Panc1 (cell line): ENCODE measurements around the gene SMC3. TPM values are rescaled to one million over a fixed set of nuclear protein-coding genes. Genes with fewer than 3 reads are reported as not detected.

Source experiments
- ATAC-seq: fragments of 200-7000 bp; cut with Tn5 transposase; 2 replicates; pipeline ENCODE4 v1.9.1; 2020; ENCODE audit warnings: mild to moderate bottlenecking, moderate library complexity
- BruUV-seq: library from RNA; stranded (reverse); fragments of 400-500 nt; replicated peaks from 2 replicates; lab custom pipeline; 2021; lab: Mats Ljungman, UMichigan
- CTCF ChIA-PET: fragments of 300-600 bp; sonication (Branson Sonifier 250); formaldehyde crosslinking; loops from one replicate; lab custom pipeline; 2022; ENCODE audit warnings: antibody characterized with exemption; lab: Charles Lee
- POLR2A ChIA-PET: fragments of 300-600 bp; sonication (Branson Sonifier 250); formaldehyde crosslinking; loops from one replicate; lab custom pipeline; 2022; ENCODE audit warnings: antibody characterized with exemption; lab: Charles Lee
- DNase-seq: peaks from one replicate; pipeline ENCODE4 v3.0.0-alpha.2; 2010; ENCODE audit warnings: low read depth, low spot score
- H3K27ac ChIP-seq: 2 replicates; pipeline ENCODE4 v1.5.1; 2011; ENCODE audit warnings: mild to moderate bottlenecking, low read length, inconsistent platforms
- H3K27me3 ChIP-seq: fragments of 200-500 bp; sonication (Bioruptor generic); 2 replicates; pipeline ENCODE4 v1.6.0; 2014; ENCODE audit warnings: low read length, inconsistent platforms; ENCODE audit not compliant: control insufficient read depth, insufficient read depth
- H3K36me3 ChIP-seq: fragments of 200-500 bp; sonication (Bioruptor generic); 2 replicates; pipeline ENCODE4 v1.5.1; 2014; ENCODE audit warnings: inconsistent platforms, mild to moderate bottlenecking, low read length, moderate library complexity; ENCODE audit not compliant: control insufficient read depth, insufficient read depth
- H3K4me1 ChIP-seq: 2 replicates; pipeline ENCODE4 v1.5.1; 2011; ENCODE audit warnings: inconsistent platforms, mild to moderate bottlenecking, low read length, moderate library complexity; ENCODE audit not compliant: control insufficient read depth, insufficient read depth
- H3K4me3 ChIP-seq, 2 experiments: 2 replicates each; pipeline ENCODE4 v1.5.1; 2011 to 2012; ENCODE audit warnings: low read depth in 2 of 2, low read length in 2 of 2, mild to moderate bottlenecking in 2 of 2, inconsistent platforms in 1 of 2, moderate library complexity in 1 of 2
- H3K9me3 ChIP-seq: fragments of 200-500 bp; sonication (Bioruptor generic); 2 replicates; pipeline ENCODE4 v1.5.1; 2014; ENCODE audit warnings: low read depth, mild to moderate bottlenecking, inconsistent platforms, low read length, moderate library complexity; ENCODE audit not compliant: control insufficient read depth, insufficient read depth
- CTCF ChIP-seq: fragments of 450-650 bp; IDR thresholded peaks from 2 replicates; pipeline ENCODE4 v1.5.1; 2017; ENCODE audit warnings: mild to moderate bottlenecking
- POLR2AphosphoS5 ChIP-seq: IDR thresholded peaks from 2 replicates; pipeline ENCODE4 v1.6.1; 2012; ENCODE audit warnings: mild to moderate bottlenecking, low read depth, low read length, moderate library complexity
- SIN3A ChIP-seq: IDR thresholded peaks from 2 replicates; pipeline ENCODE4 v1.6.1; 2012; ENCODE audit warnings: low read depth, mild to moderate bottlenecking, low read length, moderate library complexity, borderline replicate concordance; ENCODE audit not compliant: insufficient read depth
- TCF7L2 ChIP-seq: IDR thresholded peaks from 2 replicates; pipeline ENCODE4 v1.6.1; 2011; ENCODE audit warnings: mild to moderate bottlenecking, low read depth, low read length, inconsistent platforms
- in situ Hi-C: cut with HindIII; loops from 2 replicates; pipeline ENCODE4 v1.10.0; 2016; ENCODE audit warnings: low sequenced_read_pairs, low pct_unique_long_range_greater_than_20kb
- intact Hi-C: fragments of 100-400 bp; cut with micrococcal nuclease; formaldehyde crosslinking; loops from one replicate; pipeline ENCODE4 v1.10.0; 2022; ENCODE audit not compliant: unreplicated experiment
- total RNA-seq: library from RNA; stranded (reverse); gene quantifications from one replicate; pipeline ENCODE4 v1.2.1, GENCODE V29; 2021; ENCODE audit not compliant: unreplicated experiment
- TF ChIP-seq, protein P1 (sequence below), 2 experiments: IDR thresholded peaks; 2 replicates each; pipeline ENCODE4 v1.6.1; 2011 to 2012; ENCODE audit warnings: low read depth in 2 of 2, control low read depth in 1 of 2, low read length in 1 of 2, mild to moderate bottlenecking in 1 of 2, moderate library complexity in 1 of 2; ENCODE audit not compliant: insufficient read depth in 1 of 2

SMC3 gene
- total RNA-seq, 1 experiment from 2014 or later: 71.2 TPM

- POLR2A ChIA-PET: no interaction called here
- no peak overlapping the region for H3K4me3 ChIP-seq
- BruUV-seq: no TSS peak
- no peaks in the 10 kb centered on the region; the same call in 1 of the 2 replicates for H3K4me1 ChIP-seq
- DNase-seq (no peak), ATAC-seq (peak; percentile 84)
- CTCF ChIA-PET: interaction anchor here (0.6 kb wide), 1 partner anchor 35 kb away, joined by 9 read pairs; no protein-coding TSS in a partner anchor
- no peak overlapping the region for H3K27ac ChIP-seq
- H3K36me3 ChIP-seq: no peaks in the 10 kb centered on the region
- TF ChIP-seq POLR2AphosphoS5 (no peak), CTCF (no peak), TCF7L2 (no peak), SIN3A (no peak)
- TF ChIP-seq, protein P1, sequence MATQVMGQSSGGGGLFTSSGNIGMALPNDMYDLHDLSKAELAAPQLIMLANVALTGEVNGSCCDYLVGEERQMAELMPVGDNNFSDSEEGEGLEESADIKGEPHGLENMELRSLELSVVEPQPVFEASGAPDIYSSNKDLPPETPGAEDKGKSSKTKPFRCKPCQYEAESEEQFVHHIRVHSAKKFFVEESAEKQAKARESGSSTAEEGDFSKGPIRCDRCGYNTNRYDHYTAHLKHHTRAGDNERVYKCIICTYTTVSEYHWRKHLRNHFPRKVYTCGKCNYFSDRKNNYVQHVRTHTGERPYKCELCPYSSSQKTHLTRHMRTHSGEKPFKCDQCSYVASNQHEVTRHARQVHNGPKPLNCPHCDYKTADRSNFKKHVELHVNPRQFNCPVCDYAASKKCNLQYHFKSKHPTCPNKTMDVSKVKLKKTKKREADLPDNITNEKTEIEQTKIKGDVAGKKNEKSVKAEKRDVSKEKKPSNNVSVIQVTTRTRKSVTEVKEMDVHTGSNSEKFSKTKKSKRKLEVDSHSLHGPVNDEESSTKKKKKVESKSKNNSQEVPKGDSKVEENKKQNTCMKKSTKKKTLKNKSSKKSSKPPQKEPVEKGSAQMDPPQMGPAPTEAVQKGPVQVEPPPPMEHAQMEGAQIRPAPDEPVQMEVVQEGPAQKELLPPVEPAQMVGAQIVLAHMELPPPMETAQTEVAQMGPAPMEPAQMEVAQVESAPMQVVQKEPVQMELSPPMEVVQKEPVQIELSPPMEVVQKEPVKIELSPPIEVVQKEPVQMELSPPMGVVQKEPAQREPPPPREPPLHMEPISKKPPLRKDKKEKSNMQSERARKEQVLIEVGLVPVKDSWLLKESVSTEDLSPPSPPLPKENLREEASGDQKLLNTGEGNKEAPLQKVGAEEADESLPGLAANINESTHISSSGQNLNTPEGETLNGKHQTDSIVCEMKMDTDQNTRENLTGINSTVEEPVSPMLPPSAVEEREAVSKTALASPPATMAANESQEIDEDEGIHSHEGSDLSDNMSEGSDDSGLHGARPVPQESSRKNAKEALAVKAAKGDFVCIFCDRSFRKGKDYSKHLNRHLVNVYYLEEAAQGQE (IDR thresholded peaks at IDR 0.05; ENCODE audit: insufficient read depth in 1 of 2, low read depth in 2 of 2, low read length in 1 of 2): no peak
- intact Hi-C loops: no loop called here
- in situ Hi-C loops: no loop called here
- no peaks in the 10 kb centered on the region for H3K9me3 ChIP-seq
- H3K27me3 ChIP-seq: peaks cover 27% of the 10 kb centered on the region
Observed at GRCh38 chr10:110651044-110651958, 83.8 kb downstream of the SMC3 start.

DNA sequence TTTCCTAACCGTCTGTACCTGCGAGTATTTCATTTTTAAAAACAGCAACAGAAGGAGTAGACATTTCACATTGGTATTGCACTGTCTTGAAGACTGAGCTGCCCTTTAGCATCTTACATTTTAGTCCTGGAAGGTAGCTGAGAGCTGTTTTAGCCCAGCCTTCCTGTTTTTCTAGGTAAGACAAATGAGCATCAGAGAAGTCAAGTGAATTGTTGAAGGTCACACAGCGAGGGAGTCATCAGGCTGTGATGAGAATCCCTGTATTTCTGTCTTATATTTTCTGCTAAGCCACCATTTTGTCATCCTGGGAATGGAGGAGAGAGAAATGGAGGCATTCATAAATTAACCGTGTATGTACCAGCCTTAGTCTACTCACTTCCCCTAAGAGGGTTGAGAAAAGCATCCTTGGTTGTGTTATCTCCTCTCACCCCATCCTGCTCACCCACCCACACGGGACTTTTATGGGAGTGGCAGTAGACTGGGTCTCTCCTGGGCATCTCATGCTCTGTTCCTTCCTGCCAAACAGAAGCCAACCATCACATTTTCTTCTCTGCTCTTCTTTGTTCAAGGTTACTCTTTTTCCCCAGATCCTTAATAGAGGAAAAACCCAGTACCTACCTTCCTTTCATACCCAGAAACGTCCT lies 85.1 kb downstream of the SMC3 start:
- H3K4me3 ChIP-seq: no peak overlapping the region
- no peaks in the 10 kb centered on the region for H3K36me3 ChIP-seq
- intact Hi-C loops (no loop called here), in situ Hi-C loops (no loop called here)
- peaks cover 15% of the 10 kb centered on the region for H3K27me3 ChIP-seq
- BruUV-seq: no TSS peak
- ATAC-seq (no peak), DNase-seq (no peak)
- no peaks in the 10 kb centered on the region for H3K9me3 ChIP-seq
- CTCF ChIA-PET: interaction anchor here (0.6 kb wide), 1 partner anchor 69 kb away, joined by 3 read pairs; no protein-coding TSS in a partner anchor
- H3K27ac ChIP-seq: no peak overlapping the region
- POLR2A ChIA-PET: interaction anchor here (0.6 kb wide), 1 partner anchor 219 kb away, joined by 4 read pairs; the partner anchor contains the start of gene PDCD4
- no peaks in the 10 kb centered on the region; the same call in 1 of the 2 replicates for H3K4me1 ChIP-seq
- TF ChIP-seq POLR2AphosphoS5 (no peak), CTCF (no peak), TCF7L2 (no peak)
- TF ChIP-seq, protein P1 (IDR thresholded peaks at IDR 0.05; ENCODE audit: insufficient read depth in 1 of 2, low read depth in 2 of 2, low read length in 1 of 2): no peak
